Lung microvascular endothelial cell (primary cell): Measurements from ENCODE around the gene HPSE. TPM values are rescaled to one million over a fixed set of nuclear protein-coding genes. Genes with fewer than 3 reads are reported as not detected.

Experiments used
- DNase-seq, 2 donors: peaks; one replicate each; pipeline versions ENCODE4 v3.0.0 to v3.0.0-alpha.2; 2010; ENCODE audit warnings: low read depth in 2 of 2
- total RNA-seq: library from RNA; depleted of rRNA; stranded (reverse); fragments of >200 nt; gene quantifications from 2 replicates; pipeline ENCODE4 v1.2.1, GENCODE V29; 2014

HPSE gene
- total RNA-seq, 1 donor from 2014 or later, result 7.3 TPM

DNA sequence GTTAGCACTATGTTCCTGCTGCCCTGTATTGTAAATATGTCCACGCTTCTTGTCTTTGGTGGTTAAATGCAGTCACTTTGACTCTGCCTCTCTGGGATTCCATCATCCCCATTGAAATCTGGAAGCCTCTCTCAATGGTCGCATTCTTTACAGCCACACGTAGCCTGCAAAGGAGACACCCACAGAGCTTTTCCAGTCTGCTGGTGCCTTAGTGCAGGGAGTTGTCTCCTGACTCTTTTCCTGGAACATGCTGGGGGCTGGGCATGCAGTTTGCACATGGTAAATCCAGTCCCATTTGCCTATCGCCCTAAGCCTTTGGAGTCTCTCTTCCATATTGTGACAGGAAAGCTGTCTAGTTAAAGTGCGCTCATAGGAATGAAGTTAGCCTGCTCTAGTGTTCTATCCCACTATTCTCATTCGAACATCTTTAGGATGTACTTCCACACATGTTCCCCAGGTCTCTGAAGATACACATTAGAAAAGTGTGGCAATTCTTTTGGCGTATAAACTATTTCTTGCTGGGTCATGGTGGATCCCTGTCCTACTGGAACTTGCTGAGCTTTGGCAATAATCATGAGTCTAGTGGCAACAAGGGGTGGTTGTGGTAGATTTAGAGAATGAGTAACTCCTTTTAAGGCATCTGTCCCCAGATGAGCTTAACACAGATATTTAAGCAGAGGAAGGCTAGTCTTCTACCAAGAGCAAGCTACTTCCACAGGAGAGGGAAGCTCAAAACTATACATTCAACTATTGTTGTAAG, 83.8 kb downstream of the HPSE start:
- no peak for DNase-seq

DNA sequence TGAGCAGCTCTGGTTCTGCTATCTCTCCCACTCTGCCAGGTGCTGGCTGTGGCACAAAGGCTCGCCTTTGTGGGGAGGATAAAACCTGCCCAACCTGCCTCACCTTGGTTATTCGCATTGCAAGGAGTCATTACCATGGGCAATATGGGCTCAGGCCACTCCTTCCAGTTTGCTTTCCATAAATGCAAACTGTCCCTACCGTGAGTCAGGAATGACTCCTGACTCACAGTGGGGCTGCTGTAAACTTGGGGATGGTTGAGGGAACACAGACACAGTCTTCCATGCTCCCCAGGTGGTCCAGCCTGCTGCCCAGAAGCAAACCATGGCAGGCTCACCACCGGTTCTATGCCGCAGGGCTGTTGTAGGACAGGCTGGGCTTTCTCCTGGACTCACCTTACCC, 86.2 kb downstream of the HPSE start:
- no peak for DNase-seq

DNA sequence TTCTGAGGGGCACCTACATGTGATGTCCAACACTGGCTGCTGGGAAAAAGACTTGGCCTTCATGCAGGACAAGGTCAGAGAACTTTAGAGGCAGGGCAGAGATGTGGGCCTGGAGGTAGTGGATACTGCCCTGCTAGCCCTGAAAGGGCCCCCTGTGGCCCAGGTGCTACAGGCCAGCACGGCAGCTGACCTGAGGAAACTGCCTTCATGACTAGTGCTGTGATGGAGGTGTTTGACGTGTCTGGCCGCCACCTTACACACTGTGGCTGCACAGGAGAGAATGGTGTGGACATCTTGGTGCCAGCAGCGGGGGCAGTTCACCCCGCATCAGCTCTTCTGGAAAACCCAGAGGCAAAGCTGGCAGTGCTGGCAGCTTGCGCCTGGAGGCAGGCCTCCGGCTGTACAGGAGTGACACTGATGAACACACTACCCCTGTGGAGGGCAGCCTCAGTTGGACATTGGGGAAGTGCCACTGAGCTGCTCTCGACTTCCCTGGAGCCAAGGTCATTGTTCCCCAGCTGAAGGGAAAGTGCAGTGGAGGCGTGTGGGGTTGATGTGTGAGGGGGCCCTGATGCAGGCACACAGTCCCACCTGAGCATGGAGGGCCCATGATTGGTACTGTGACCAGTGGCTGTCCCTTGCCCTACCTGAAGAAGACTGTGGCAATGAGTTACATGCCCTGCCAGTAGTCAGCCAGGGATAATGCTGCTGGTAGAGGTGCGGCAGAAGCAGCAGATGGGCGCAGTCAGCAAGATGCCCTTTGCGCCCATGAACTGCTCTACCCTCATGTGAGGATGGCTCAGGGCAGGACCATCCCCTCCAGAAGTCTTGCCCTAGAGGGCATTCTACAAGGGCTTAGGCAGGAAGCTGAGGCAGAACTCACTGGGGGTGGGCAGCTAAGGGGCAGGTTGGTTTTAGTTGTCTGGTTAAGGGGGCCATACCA, 87.0 kb downstream of the HPSE start:
- DNase-seq, result no peak

Other genes starting within 250 kb of the HPSE start
- gene PLAC8, start 220.1 kb downstream of the HPSE start, total RNA-seq, result 0.20 and 0.22 TPM in 2 replicates
- 18.7 and 20.5 TPM in 2 replicates for gene COQ2, start 50.0 kb downstream of the HPSE start, total RNA-seq
- 10.7 and 17.7 TPM in 2 replicates for gene HELQ, start 121.0 kb upstream of the HPSE start, total RNA-seq
- gene MRPS18C, start 121.2 kb upstream of the HPSE start, total RNA-seq, result 15.7 and 19.6 TPM in 2 replicates
- 17.2 and 20.2 TPM in 2 replicates for gene ABRAXAS1, start 150.3 kb upstream of the HPSE start, total RNA-seq
- gene GPAT3, start 201.3 kb upstream of the HPSE start, total RNA-seq, result 18.5 and 23.4 TPM in 2 replicates